ENCODE measurements around the gene ZNF431.

Gene ZNF431

GRCh38 chr19:21098291-21098690 is 43.5 kb upstream of the ZNF431 start:
- H3K27ac ChIP-seq (replicated peaks): no peak overlapping the region
- no peak for DNase-seq (ENCODE audit: low read depth in 1 of 2, low spot score in 1 of 2)
- TF ChIP-seq GABPA (IDR thresholded peaks at IDR 0.05; ENCODE audit: low read depth) (no peak), CTCF (IDR thresholded peaks at IDR 0.05; ENCODE audit: insufficient read depth, low read length) (no peak)
- no peaks in the 10 kb centered on the region for H3K27me3 ChIP-seq (ENCODE audit: insufficient read depth, poor library complexity, severe bottlenecking)
- no peak overlapping the region for H3K4me3 ChIP-seq (replicated peaks; ENCODE audit: insufficient read depth, low read length)

DNA sequence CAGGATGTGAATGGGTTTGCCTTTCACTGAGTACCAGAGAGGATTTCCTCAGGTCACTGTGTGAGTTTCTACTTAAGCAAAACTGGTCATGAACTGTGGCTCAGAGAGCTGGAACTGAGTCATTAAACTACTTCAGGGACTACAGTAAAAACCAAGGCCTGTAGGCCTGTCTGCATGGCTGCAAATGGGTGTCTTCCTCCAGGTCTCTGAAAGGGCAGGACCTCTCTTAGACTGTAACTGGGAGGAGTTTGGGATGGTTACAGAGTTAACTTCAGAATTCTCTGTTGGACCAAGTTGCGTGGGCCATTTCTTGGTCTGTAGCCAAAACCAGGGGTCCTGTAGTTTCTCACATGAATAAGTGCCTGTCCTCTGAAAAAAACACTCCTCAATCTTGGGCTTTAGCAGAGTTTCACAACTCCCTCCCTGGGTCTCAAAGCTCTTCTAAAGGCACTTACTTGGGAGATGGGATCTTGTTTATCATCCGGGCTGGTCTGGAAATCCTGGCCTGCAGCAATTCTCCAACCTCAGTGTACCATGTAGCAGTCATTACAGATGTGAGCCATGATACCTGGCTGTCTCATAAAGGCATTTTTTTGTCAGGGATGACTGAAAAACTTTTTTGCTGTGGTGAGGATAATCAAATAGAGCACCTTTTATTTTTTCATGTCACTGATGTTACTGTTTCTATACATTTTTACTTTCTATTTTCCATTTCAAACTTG is 40.2 kb upstream of the ZNF431 start:
- DNase-seq (ENCODE audit: low read depth in 1 of 2, low spot score in 1 of 2): no peak
- TF ChIP-seq, protein P1, sequence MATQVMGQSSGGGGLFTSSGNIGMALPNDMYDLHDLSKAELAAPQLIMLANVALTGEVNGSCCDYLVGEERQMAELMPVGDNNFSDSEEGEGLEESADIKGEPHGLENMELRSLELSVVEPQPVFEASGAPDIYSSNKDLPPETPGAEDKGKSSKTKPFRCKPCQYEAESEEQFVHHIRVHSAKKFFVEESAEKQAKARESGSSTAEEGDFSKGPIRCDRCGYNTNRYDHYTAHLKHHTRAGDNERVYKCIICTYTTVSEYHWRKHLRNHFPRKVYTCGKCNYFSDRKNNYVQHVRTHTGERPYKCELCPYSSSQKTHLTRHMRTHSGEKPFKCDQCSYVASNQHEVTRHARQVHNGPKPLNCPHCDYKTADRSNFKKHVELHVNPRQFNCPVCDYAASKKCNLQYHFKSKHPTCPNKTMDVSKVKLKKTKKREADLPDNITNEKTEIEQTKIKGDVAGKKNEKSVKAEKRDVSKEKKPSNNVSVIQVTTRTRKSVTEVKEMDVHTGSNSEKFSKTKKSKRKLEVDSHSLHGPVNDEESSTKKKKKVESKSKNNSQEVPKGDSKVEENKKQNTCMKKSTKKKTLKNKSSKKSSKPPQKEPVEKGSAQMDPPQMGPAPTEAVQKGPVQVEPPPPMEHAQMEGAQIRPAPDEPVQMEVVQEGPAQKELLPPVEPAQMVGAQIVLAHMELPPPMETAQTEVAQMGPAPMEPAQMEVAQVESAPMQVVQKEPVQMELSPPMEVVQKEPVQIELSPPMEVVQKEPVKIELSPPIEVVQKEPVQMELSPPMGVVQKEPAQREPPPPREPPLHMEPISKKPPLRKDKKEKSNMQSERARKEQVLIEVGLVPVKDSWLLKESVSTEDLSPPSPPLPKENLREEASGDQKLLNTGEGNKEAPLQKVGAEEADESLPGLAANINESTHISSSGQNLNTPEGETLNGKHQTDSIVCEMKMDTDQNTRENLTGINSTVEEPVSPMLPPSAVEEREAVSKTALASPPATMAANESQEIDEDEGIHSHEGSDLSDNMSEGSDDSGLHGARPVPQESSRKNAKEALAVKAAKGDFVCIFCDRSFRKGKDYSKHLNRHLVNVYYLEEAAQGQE (IDR thresholded peaks at IDR 0.05; ENCODE audit: insufficient replicate concordance, low read depth): no peak
- Histone ChIP-seq H3K27ac (replicated peaks) (no peak overlapping the region), H3K4me3 (replicated peaks; ENCODE audit: insufficient read depth, low read length) (no peak overlapping the region), H3K27me3 (ENCODE audit: insufficient read depth, poor library complexity, severe bottlenecking) (no peaks in the 10 kb centered on the region)

DNA sequence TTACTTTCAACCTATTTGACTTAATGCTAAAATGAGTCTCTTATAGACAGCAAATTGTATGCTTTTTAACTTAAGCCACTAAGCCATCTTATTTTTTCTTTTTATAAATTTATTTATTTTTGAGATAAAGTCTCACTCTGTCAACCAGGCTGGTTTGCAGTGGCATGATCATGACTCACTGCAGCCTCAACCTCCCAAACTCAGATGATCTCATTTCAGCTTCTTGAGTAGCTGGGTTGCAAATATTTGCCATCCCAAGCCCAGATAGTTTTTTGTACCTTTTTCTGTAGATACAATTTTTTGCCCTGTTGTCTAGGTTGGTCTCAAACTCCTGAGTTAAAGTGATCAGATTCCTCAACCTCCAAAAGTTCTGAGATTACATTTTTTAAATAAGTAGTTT is 32.7 kb upstream of the ZNF431 start:
- H3K27ac ChIP-seq (replicated peaks): no peak overlapping the region
- H3K4me3 ChIP-seq (replicated peaks; ENCODE audit: insufficient read depth, low read length): no peak overlapping the region
- no peak for DNase-seq (ENCODE audit: low read depth in 1 of 2, low spot score in 1 of 2)
- H3K27me3 ChIP-seq (ENCODE audit: insufficient read depth, poor library complexity, severe bottlenecking): no peaks in the 10 kb centered on the region
- TF ChIP-seq CTCF (IDR thresholded peaks at IDR 0.05; ENCODE audit: insufficient read depth, low read length): no peak

DNA sequence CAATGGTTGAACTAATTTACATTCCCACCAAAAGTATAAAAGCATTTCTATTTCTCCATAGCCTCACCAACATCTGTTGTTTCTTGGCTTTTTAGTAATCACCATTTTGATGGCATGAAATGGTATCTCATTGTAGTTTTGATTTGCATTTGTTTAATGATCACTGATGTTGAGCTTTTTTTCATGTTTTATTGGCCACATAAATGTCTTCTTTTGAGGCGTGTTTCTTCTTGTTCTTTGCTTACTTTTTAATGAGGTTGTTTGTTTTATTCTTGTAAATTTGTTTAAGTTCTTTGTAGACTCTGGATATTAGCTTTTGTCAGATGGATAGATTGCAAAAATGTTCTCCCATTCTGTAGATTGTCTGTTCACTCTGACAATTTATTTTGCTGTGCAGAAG is 31.7 kb upstream of the ZNF431 start:
- H3K27ac ChIP-seq (replicated peaks): no peak overlapping the region
- no peaks in the 10 kb centered on the region for H3K27me3 ChIP-seq (ENCODE audit: insufficient read depth, poor library complexity, severe bottlenecking)
- no peak for DNase-seq (ENCODE audit: low read depth in 1 of 2, low spot score in 1 of 2)
- TF ChIP-seq CTCF (IDR thresholded peaks at IDR 0.05; ENCODE audit: insufficient read depth, low read length) (no peak), POLR2AphosphoS5 (IDR thresholded peaks at IDR 0.05; ENCODE audit: low read depth) (no peak), GABPA (IDR thresholded peaks at IDR 0.05; ENCODE audit: low read depth) (no peak), SPI1 (IDR thresholded peaks at IDR 0.05; ENCODE audit: borderline replicate concordance, low read depth) (no peak)
- TF ChIP-seq, protein P1 (IDR thresholded peaks at IDR 0.05; ENCODE audit: insufficient replicate concordance, low read depth): no peak
- H3K4me3 ChIP-seq (replicated peaks; ENCODE audit: insufficient read depth, low read length): no peak overlapping the region
